K562 (cell line): ENCODE measurements around the gene CHD6. TPM values are rescaled to one million over a fixed set of nuclear protein-coding genes. Genes with fewer than 3 reads are reported as not detected.

Source experiments
- ATAC-seq: fragments of 200-7000 bp; cut with Tn5 transposase; 3 replicates; pipeline ENCODE4 v1.9.1; 2020; ENCODE audit warnings: moderate library complexity
- BruUV-seq: library from RNA; stranded (reverse); fragments of 400-500 nt; replicated peaks from 2 replicates; lab custom pipeline; 2021; lab: Mats Ljungman, UMichigan
- CTCF ChIA-PET: fragments of 300-600 bp; formaldehyde crosslinking; extraction: SDS; loops from one replicate; lab custom pipeline; 2021; ENCODE audit warnings: low intra/inter-chr PET ratio; lab: Yijun Ruan, JAX
- POLR2A ChIA-PET: fragments of 300-600, 350-650 bp; sonication (Branson Sonifier 250); formaldehyde crosslinking; extraction: SDS; loops from one replicate; lab custom pipeline; 2021; ENCODE audit warnings: antibody characterized with exemption, inconsistent platforms; lab: Yijun Ruan, JAX
- DNase-seq, 4 experiments: peaks; one replicate each; pipeline versions ENCODE4 v3.0.0 to v3.0.0-alpha.2; 2011 to 2018; ENCODE audit warnings: low spot score in 3 of 4, mixed read lengths in 3 of 4; ENCODE audit errors: extremely low read depth in 1 of 4
- FAIRE-seq: peaks from 2 replicates; lab custom pipeline; 2011; peaks lifted over from hg19 to GRCh38; lab: Jason Lieb, UNC
- H2AFZ ChIP-seq: 2 replicates; pipeline ENCODE4 v1.6.0; 2011; ENCODE audit warnings: low read depth, low read length, control low read depth, inconsistent platforms
- H3K27ac ChIP-seq: fragments of 200-600 bp; 3 replicates; pipeline ENCODE4 v1.8.0; 2011; ENCODE audit warnings: low read depth, mild to moderate bottlenecking, control low read depth, inconsistent platforms, low read length, moderate library complexity, mixed read lengths; ENCODE audit errors: extremely low read depth
- H3K27me3 ChIP-seq, 2 experiments: fragments of 300-600 bp in 1 of 2; 2 replicates in 1 of 2; 3 replicates in 1 of 2; pipeline versions ENCODE4 v1.6.0 to v1.8.0; 2011; ENCODE audit warnings: inconsistent platforms in 2 of 2, low read length in 2 of 2, mild to moderate bottlenecking in 1 of 2, mixed read lengths in 1 of 2, moderate library complexity in 1 of 2; ENCODE audit not compliant: control insufficient read depth in 2 of 2, insufficient read depth in 2 of 2
- H3K36me3 ChIP-seq: fragments of 300-600 bp; 3 replicates; pipeline ENCODE4 v1.8.0; 2011; ENCODE audit warnings: mild to moderate bottlenecking, low read length, inconsistent platforms; ENCODE audit not compliant: control insufficient read depth, insufficient read depth
- H3K4me1 ChIP-seq, 2 experiments: fragments of 200-600 bp in 1 of 2; replicated peaks in 1 of 2; 2 replicates in 1 of 2; 3 replicates in 1 of 2; pipeline versions ENCODE4 v1.5.1 to v1.8.0; 2011; ENCODE audit warnings: inconsistent platforms in 2 of 2, low read length in 2 of 2, mild to moderate bottlenecking in 1 of 2, mixed read lengths in 1 of 2, moderate library complexity in 1 of 2; ENCODE audit not compliant: control insufficient read depth in 2 of 2, insufficient read depth in 2 of 2
- H3K4me2 ChIP-seq: 2 replicates; pipeline ENCODE4 v1.6.1; 2011; ENCODE audit warnings: low read length, control low read depth, inconsistent platforms, mixed read lengths; ENCODE audit not compliant: insufficient read depth
- H3K4me3 ChIP-seq: fragments of 200-600 bp; sonication (generic), shearing (Covaris generic); 2 replicates; pipeline ENCODE4 v1.5.1; 2016; ENCODE audit warnings: control low read depth, inconsistent platforms
- H3K79me2 ChIP-seq: fragments of 200-600 bp; 3 replicates; pipeline ENCODE4 v1.8.0; 2011; ENCODE audit warnings: low read length, inconsistent platforms; ENCODE audit not compliant: control insufficient read depth, insufficient read depth
- H3K9ac ChIP-seq, 2 experiments: 2 replicates each; pipeline versions ENCODE4 v1.6.0 to v1.6.1; 2011; ENCODE audit warnings: low read depth in 2 of 2, low read length in 2 of 2, control low read depth in 1 of 2, inconsistent platforms in 1 of 2, mild to moderate bottlenecking in 1 of 2, mixed read lengths in 1 of 2; ENCODE audit not compliant: insufficient read depth in 1 of 2
- H3K9me1 ChIP-seq: one replicate; pipeline ENCODE4 v1.6.0; 2011; ENCODE audit warnings: inconsistent platforms, mild to moderate bottlenecking, low read length, moderate library complexity; ENCODE audit not compliant: control insufficient read depth, insufficient read depth
- H3K9me3 ChIP-seq: replicated peaks from 2 replicates; pipeline ENCODE4 v1.5.1; 2011; ENCODE audit warnings: low read depth, low read length, inconsistent platforms; ENCODE audit not compliant: control insufficient read depth, insufficient read depth
- H4K20me1 ChIP-seq: replicated peaks from 2 replicates; pipeline ENCODE4 v1.6.1; 2011; ENCODE audit warnings: low read length, inconsistent platforms, mixed read lengths; ENCODE audit not compliant: control insufficient read depth, insufficient read depth
- ARID1B ChIP-seq: fragments of 450-650 bp; IDR thresholded peaks from 2 replicates; pipeline ENCODE4 v1.6.1; 2016; ENCODE audit warnings: antibody characterized with exemption, mild to moderate bottlenecking, inconsistent platforms
- COPS2 ChIP-seq: fragments of 450-650 bp; conservative IDR thresholded peaks from 2 replicates; pipeline ENCODE4 v1.6.1; 2016; ENCODE audit warnings: mild to moderate bottlenecking, moderate library complexity
- EP300 ChIP-seq: IDR thresholded peaks from 2 replicates; pipeline ENCODE4 v1.6.1; 2012; ENCODE audit warnings: low read length, improper control_type of control experiment
- ETS2 ChIP-seq: IDR thresholded peaks from 2 replicates; pipeline ENCODE4 v1.6.1; 2016; ENCODE audit warnings: borderline replicate concordance, missing genetic modification characterization, mild to moderate bottlenecking, moderate library complexity, missing compliant biosample characterization; ENCODE audit not compliant: poor library complexity, severe bottlenecking
- FOXJ2 ChIP-seq: fragments of 200-800 bp; sonication (Bioruptor generic); IDR thresholded peaks from 2 replicates; pipeline ENCODE4 v1.6.1; 2016; ENCODE audit warnings: missing genetic modification characterization, missing compliant biosample characterization
- FOXJ3 ChIP-seq: sonication (generic); formaldehyde crosslinking; IDR thresholded peaks from 2 replicates; pipeline ENCODE4 v1.4.0; 2020; ENCODE audit warnings: mild to moderate bottlenecking, missing genetic modification reagents
- GABPB1 ChIP-seq: sonication (generic); formaldehyde crosslinking; IDR thresholded peaks from 2 replicates; pipeline ENCODE4 v1.8.0; 2022; ENCODE audit warnings: mild to moderate bottlenecking, missing genetic modification reagents
- HNRNPK ChIP-seq: fragments of 200-400 bp; formaldehyde crosslinking; IDR thresholded peaks from one replicate; pipeline ENCODE4 v1.6.1; 2018; ENCODE audit warnings: mild to moderate bottlenecking, low read depth, low read length; ENCODE audit not compliant: poor library complexity, severe bottlenecking
- ILK ChIP-seq: fragments of 450-650 bp; IDR thresholded peaks from 2 replicates; pipeline ENCODE4 v1.6.1; 2016; ENCODE audit warnings: missing genetic modification characterization, low read depth, mild to moderate bottlenecking, missing compliant biosample characterization, moderate library complexity, borderline replicate concordance
- NFE2 ChIP-seq: IDR thresholded peaks from 2 replicates; pipeline ENCODE4 v1.6.1; 2014; ENCODE audit warnings: antibody characterized with exemption, low read depth
- NFRKB ChIP-seq: fragments of 450-650 bp; IDR thresholded peaks from 2 replicates; pipeline ENCODE4 v1.6.1; 2016; ENCODE audit warnings: low read depth
- POLR3A ChIP-seq: IDR thresholded peaks from 2 replicates; pipeline ENCODE4 v1.6.1; 2011; ENCODE audit warnings: borderline replicate concordance, mild to moderate bottlenecking, moderate library complexity; ENCODE audit not compliant: insufficient read length, insufficient read depth; ENCODE audit errors: extremely low read depth
- RBM15 ChIP-seq: fragments of 200-400 bp; formaldehyde crosslinking; IDR thresholded peaks from 2 replicates; pipeline ENCODE4 v1.6.1; 2018; ENCODE audit warnings: mild to moderate bottlenecking, low read length, moderate library complexity; ENCODE audit not compliant: insufficient read depth
- RCOR1 ChIP-seq, 2 experiments: IDR thresholded peaks; 2 replicates each; pipeline ENCODE4 v1.6.1; 2012; ENCODE audit warnings: low read depth in 2 of 2, low read length in 2 of 2, borderline replicate concordance in 1 of 2, improper control_type of control experiment in 1 of 2
- SMAD1 ChIP-seq: fragments of 150-350 bp; IDR thresholded peaks from 2 replicates; pipeline ENCODE4 v1.6.1; 2014; ENCODE audit warnings: low read length, low read depth; ENCODE audit not compliant: partially characterized antibody
- SMAD3 ChIP-seq: fragments of 450-650 bp; formaldehyde crosslinking; conservative IDR thresholded peaks from 2 replicates; pipeline ENCODE4 v1.4.0; 2020; ENCODE audit warnings: mild to moderate bottlenecking
- TEAD4 ChIP-seq, 2 experiments: sonication (generic) in 1 of 2; formaldehyde crosslinking in 1 of 2; IDR thresholded peaks; 2 replicates each; pipeline versions ENCODE4 v1.6.1 to v1.8.0; 2012 to 2022; ENCODE audit warnings: borderline replicate concordance in 1 of 2, inconsistent platforms in 1 of 2, low read length in 1 of 2, mild to moderate bottlenecking in 1 of 2, missing genetic modification reagents in 1 of 2
- U2AF2 ChIP-seq: fragments of 200-400 bp; formaldehyde crosslinking; optimal IDR thresholded peaks from 2 replicates; pipeline ENCODE3; 2017; ENCODE audit warnings: low read depth, mild to moderate bottlenecking, low read length
- ZC3H11A ChIP-seq: IDR thresholded peaks from 2 replicates; pipeline ENCODE4 v1.6.1; 2012; ENCODE audit warnings: low read depth, low read length, improper control_type of control experiment
- ZNF316 ChIP-seq: fragments of 450-650 bp; IDR thresholded peaks from 2 replicates; pipeline ENCODE4 v1.6.1; 2016
- ZNF444 ChIP-seq: fragments of 250-450 bp; sonication (Bioruptor Pico); IDR thresholded peaks from 2 replicates; pipeline ENCODE4 v1.4.0; 2020; ENCODE audit warnings: mild to moderate bottlenecking, moderate library complexity
- ZNF551 ChIP-seq: fragments of 250-450 bp; sonication (Bioruptor Pico); IDR thresholded peaks from 2 replicates; pipeline ENCODE4 v1.5.0; 2021; ENCODE audit warnings: mild to moderate bottlenecking, moderate library complexity
- ZZZ3 ChIP-seq: fragments of 450-650 bp; IDR thresholded peaks from 2 replicates; pipeline ENCODE4 v1.6.1; 2016; ENCODE audit warnings: antibody characterized with exemption, mild to moderate bottlenecking, moderate library complexity
- in situ Hi-C: fragments of 300-500 bp; cut with MboI; formaldehyde crosslinking; loops from 4 replicates; pipeline ENCODE4 v1.15.0; 2018; ENCODE audit warnings: inconsistent platforms, mixed read lengths
- intact Hi-C: fragments of 100-400 bp; cut with micrococcal nuclease; formaldehyde crosslinking; loops from 2 replicates; pipeline ENCODE4 v1.14.2; 2022
- polyA plus RNA-seq, 8 experiments: library from polyadenylated mRNA; depleted of rRNA in 4 of 8; stranded (reverse) in 5 of 8; unstranded in 3 of 8; fragments of >200 nt; fragmentation: Nextera tagmentation in 2 of 8; fragmentation: Illumina TruSeq in 1 of 8; extraction: Ambion mirVana in 2 of 8; extraction: Trizol in 1 of 8; gene quantifications; 2 replicates each; pipeline versions ENCODE4 v1.2.1 to v1.2.3, GENCODE V29; 2011 to 2014; ENCODE audit warnings: inconsistent platforms in 1 of 8, missing spikeins in 1 of 8
- total RNA-seq, 7 experiments: library from RNA; depleted of rRNA in 6 of 7; stranded (reverse); fragments of >200 nt in 6 of 7; fragmentation: Illumina TruSeq in 2 of 7; extraction: Trizol in 2 of 7; gene quantifications; 2 replicates each; pipeline versions ENCODE4 v1.2.1 to v1.2.3, GENCODE V29; 2011 to 2021; ENCODE audit warnings: low replicate concordance in 1 of 7
- TF ChIP-seq, protein P1 (sequence below), 2 experiments: fragments of 450-650 bp in 1 of 2; sonication (generic) in 1 of 2; formaldehyde crosslinking in 1 of 2; IDR thresholded peaks in 1 of 2; conservative IDR thresholded peaks in 1 of 2; 2 replicates each; pipeline versions ENCODE4 v1.6.1 to v1.8.1; 2016 to 2023; ENCODE audit warnings: mild to moderate bottlenecking in 2 of 2, moderate library complexity in 2 of 2, inconsistent platforms in 1 of 2, missing genetic modification reagents in 1 of 2

CHD6 gene
- total and polyA plus RNA-seq, 9 of the 15 experiments (the other 6 are each of a cell fraction or from before 2014, with no cell fraction given), result 3.9 to 24.2 (median 12.8) TPM

GRCh38 chr20:41638456-41638855 is 20.3 kb upstream of the CHD6 start (continued):
- TF ChIP-seq ZNF316 (peak; percentile 89), ILK (tag) (no peak), ZNF551 (CRISPR knock-in tag) (no peak), SMAD3 (no peak), U2AF2 (no peak), RBM15 (no peak), SMAD1 (no peak), POLR3A (no peak), ZC3H11A (no peak)
- TF ChIP-seq, all 486 proteins: peak for 5

GRCh38 chr20:41635158-41635557 is 17.0 kb upstream of the CHD6 start:
- no peaks in the 10 kb centered on the region for H3K9me1 ChIP-seq
- no peak overlapping the region for H2AFZ ChIP-seq
- ATAC-seq, result no peak
- no TSS peak for BruUV-seq
- ChIA-PET CTCF (no interaction called here), POLR2A (interaction anchor here (1.1 to 1.4 kb wide), 4 partner anchors 9 to 24 kb away, joined by 3 to 4 read pairs (median 4); no protein-coding TSS in a partner anchor)
- H3K9ac ChIP-seq, result no peak overlapping the region
- H3K27ac ChIP-seq, result no peak overlapping the region
- no peaks in the 10 kb centered on the region for H3K36me3 ChIP-seq
- H3K9me3 ChIP-seq, result no peaks in the 10 kb centered on the region
- no peaks in the 10 kb centered on the region for H3K79me2 ChIP-seq
- 0 out of 5 replicates have a peak, but pooled peaks cover 0 to 2% of the 10 kb centered on the region in 2 experiments for H3K27me3 ChIP-seq
- H3K4me2 ChIP-seq, result no peak overlapping the region
- FAIRE-seq, result no peak
- DNase-seq, result no peak
- no peaks in the 10 kb centered on the region for H4K20me1 ChIP-seq
- in situ Hi-C loops, result no loop called here
- H3K4me1 ChIP-seq, result peaks cover 0 to 14% of the 10 kb centered on the region in 2 experiments; a peak in 2 of 5 replicates
- H3K4me3 ChIP-seq, result no peak overlapping the region
- intact Hi-C loops, result no loop called here
- TF ChIP-seq COPS2, result no peak
- no peak for TF ChIP-seq FOXJ3 (CRISPR knock-in tag)
- TF ChIP-seq ETS2 (tag), result no peak
- TF ChIP-seq ZZZ3, result no peak
- no peak for TF ChIP-seq NFE2
- peak; percentile 11; the same call in 1 of the 2 replicates for TF ChIP-seq EP300
- TF ChIP-seq RCOR1 (IDR thresholded peaks at IDR 0.05; ENCODE audit: borderline replicate concordance in 1 of 2, low read depth in 2 of 2, low read length in 2 of 2), result peak in 1 of 2 experiments; percentile 36; a peak in 1 of 4 replicates
- TF ChIP-seq GABPB1, result no peak
- TF ChIP-seq ARID1B, result peak; percentile 36
- TF ChIP-seq FOXJ2 (tag), result 0 out of 2 replicates have a peak, but pooled peaks have one; percentile 53
- TF ChIP-seq SMAD1, result no peak
- no peak for TF ChIP-seq ZNF444
- TF ChIP-seq HNRNPK, result no peak
- TF ChIP-seq TEAD4 (IDR thresholded peaks at IDR 0.05; ENCODE audit: low read length), result peak; percentile 33; the same call in 1 of the 2 replicates
- no peak for TF ChIP-seq TEAD4 (CRISPR knock-in tag; IDR thresholded peaks at IDR 0.05; ENCODE audit: borderline replicate concordance)
- TF ChIP-seq NFRKB, result no peak
- TF ChIP-seq, protein P1, sequence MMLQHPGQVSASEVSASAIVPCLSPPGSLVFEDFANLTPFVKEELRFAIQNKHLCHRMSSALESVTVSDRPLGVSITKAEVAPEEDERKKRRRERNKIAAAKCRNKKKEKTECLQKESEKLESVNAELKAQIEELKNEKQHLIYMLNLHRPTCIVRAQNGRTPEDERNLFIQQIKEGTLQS (IDR thresholded peaks at IDR 0.05), result no peak
- TF ChIP-seq, protein P1 (CRISPR knock-in tag; conservative IDR thresholded peaks at IDR 0.05), result no peak
